GM18951 (cell line): ENCODE data around the gene CCSER1.
A peak's percentile ranks its signal among the peaks of the same experiment; 100 is the strongest.

Experiments
- POLR2A ChIP-seq: IDR thresholded peaks from 4 replicates; pipeline ENCODE4 v1.6.1; 2011; ENCODE audit warnings: mild to moderate bottlenecking; ENCODE audit not compliant: insufficient read length, insufficient read depth; ENCODE audit errors: extremely low read depth
- in situ Hi-C: fragments of 300-500 bp; cut with MboI; formaldehyde crosslinking; loops from one replicate; pipeline ENCODE4 v1.12.0; 2022; ENCODE audit warnings: low sequenced_read_pairs, mixed read lengths, inconsistent platforms; ENCODE audit not compliant: unreplicated experiment

The CCSER1 gene

GRCh38 chr4:90127223-90127705 is at the start of gene CCSER1:
CCSER1 (plus strand) TSS chr4:90127394.
- in situ Hi-C loops: no loop called here
- TF ChIP-seq POLR2A: peak; percentile 94

DNA sequence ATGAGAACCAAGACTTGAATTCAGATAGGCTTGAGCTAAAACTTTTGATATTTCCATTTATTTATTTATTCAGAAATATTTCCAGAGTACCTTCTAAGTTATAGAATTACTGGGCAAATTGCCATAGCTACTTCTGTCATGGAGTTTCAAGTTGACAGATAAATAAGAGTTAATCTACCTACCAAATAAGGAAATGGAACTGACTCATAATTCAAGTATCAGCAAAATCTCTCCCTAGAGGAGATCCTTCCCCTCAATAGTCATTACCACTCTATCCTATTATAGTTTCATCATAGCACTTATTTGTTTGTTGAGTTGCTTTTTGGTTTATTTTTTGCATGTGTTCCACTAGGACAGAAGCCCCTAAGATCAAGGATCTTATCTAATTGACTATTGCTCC is 48.8 kb upstream of the CCSER1 start:
- in situ Hi-C loops: no loop called here
- TF ChIP-seq POLR2A: no peak

GRCh38 chr4:90080116-90080515 is 47.1 kb upstream of the CCSER1 start:
- in situ Hi-C loops: no loop called here
- no peak for TF ChIP-seq POLR2A

GRCh38 chr4:90081432-90082144 is 45.6 kb upstream of the CCSER1 start:
- no peak for TF ChIP-seq POLR2A
- in situ Hi-C loops: no loop called here

GRCh38 chr4:90082449-90082848 is 44.7 kb upstream of the CCSER1 start:
- in situ Hi-C loops: no loop called here
- no peak for TF ChIP-seq POLR2A

- TF ChIP-seq POLR2A: no peak
- in situ Hi-C loops: no loop called here
Observed at GRCh38 chr4:90084277-90084966, 42.8 kb upstream of the CCSER1 start.

GRCh38 chr4:90084967-90085295 is 42.3 kb upstream of the CCSER1 start:
- no peak for TF ChIP-seq POLR2A
- in situ Hi-C loops: no loop called here

DNA sequence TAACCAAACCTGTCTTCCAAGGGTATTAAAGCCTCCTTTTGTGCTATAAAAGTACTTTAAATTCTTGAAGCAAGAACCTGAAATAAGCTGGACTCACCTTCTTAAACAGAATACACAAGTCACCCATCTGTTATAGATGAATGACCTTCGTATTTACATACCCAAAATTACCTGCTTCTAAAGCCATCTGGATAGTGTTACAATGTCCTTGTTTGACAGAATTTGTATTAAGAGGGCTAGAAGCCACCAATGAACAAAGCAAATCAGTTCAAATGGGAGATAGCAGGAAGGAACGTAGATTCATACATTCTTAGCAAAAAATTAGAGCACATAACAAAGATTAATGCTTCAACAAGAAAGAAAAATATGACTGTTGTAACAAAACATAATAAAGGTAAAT is 33.7 kb upstream of the CCSER1 start:
- in situ Hi-C loops: no loop called here
- no peak for TF ChIP-seq POLR2A

DNA sequence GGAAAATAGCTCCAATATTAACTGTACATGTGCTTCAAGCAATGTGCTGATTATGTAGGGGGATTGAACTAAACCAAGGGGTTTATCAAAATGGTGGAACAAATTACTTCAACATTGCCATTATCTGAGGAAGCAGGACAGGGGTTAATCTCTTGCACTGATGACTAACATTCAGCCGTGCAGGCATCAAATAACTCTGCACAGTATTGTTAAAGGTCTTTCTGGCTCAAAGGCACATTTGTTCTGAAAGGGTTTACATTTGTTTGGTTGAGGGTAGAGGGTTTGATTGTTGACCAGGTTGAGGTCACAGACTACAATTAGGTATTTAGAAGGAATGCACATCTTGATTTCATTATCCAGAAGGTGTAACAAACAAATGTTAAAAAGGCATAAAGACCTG is 32.2 kb upstream of the CCSER1 start:
- in situ Hi-C loops: no loop called here

GRCh38 chr4:90099812-90100211 is 27.4 kb upstream of the CCSER1 start:
- in situ Hi-C loops: no loop called here
- TF ChIP-seq POLR2A: no peak

More for the DNA sequence above, 32.2 kb upstream of the CCSER1 start:
- TF ChIP-seq POLR2A: no peak

- in situ Hi-C loops: no loop called here
- TF ChIP-seq POLR2A: no peak
Observed at GRCh38 chr4:90103991-90104390, 23.2 kb upstream of the CCSER1 start.

- in situ Hi-C loops: no loop called here
- no peak for TF ChIP-seq POLR2A
Observed at GRCh38 chr4:90105274-90105673, 21.9 kb upstream of the CCSER1 start.

DNA sequence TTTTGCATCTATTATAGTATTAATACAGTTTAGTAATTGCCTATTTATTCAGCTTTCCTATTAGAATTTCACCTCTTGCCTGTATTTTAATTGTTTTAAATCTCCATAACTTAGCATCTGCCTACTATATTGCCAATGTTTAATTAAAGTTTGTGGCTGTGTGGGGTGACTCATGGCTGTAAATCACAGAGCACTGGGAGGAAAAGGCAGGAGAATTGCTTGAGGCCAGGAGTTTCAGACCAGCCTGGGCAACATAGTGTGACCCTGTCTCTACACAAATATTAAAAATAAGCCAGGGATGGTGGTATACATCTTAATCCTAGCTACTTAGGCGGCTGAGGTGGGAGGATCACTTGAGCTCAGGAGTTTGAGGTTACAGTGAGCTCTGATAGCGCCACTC is 14.5 kb upstream of the CCSER1 start:
- in situ Hi-C loops: no loop called here

GRCh38 chr4:90113881-90114457 is 13.2 kb upstream of the CCSER1 start:
- in situ Hi-C loops: no loop called here
- no peak for TF ChIP-seq POLR2A

More for the DNA sequence above, 14.5 kb upstream of the CCSER1 start:
- no peak for TF ChIP-seq POLR2A
